ENCODE data around the gene NEO1.

Gene NEO1

GRCh38 chr15:73275862-73276261 lies 223.6 kb downstream of the NEO1 start:
- H3K4me3 ChIP-seq (ENCODE audit: low read depth, low read length) = no peak overlapping the region
- in situ Hi-C loops (cut with HindIII; ENCODE audit: low sequenced_read_pairs) = no loop called here
- DNase-seq (ENCODE audit: low read depth, low spot score) = no peak
- TF ChIP-seq CTCF (IDR thresholded peaks at IDR 0.05; ENCODE audit: low read depth, low read length) = no peak

- no peak for DNase-seq (ENCODE audit: low read depth, low spot score)
- no peak overlapping the region for H3K4me3 ChIP-seq (ENCODE audit: low read depth, low read length)
- no peak for TF ChIP-seq CTCF (IDR thresholded peaks at IDR 0.05; ENCODE audit: low read depth, low read length)
- in situ Hi-C loops (cut with HindIII; ENCODE audit: low sequenced_read_pairs) = no loop called here
Measured at GRCh38 chr15:73282567-73283365, 230.5 kb downstream of the NEO1 start.

GRCh38 chr15:73283366-73283962 lies 231.2 kb downstream of the NEO1 start:
- in situ Hi-C loops (cut with HindIII; ENCODE audit: low sequenced_read_pairs) = no loop called here
- DNase-seq (ENCODE audit: low read depth, low spot score) = no peak
- no peak for TF ChIP-seq CTCF (IDR thresholded peaks at IDR 0.05; ENCODE audit: low read depth, low read length)
- no peak overlapping the region for H3K4me3 ChIP-seq (ENCODE audit: low read depth, low read length)

- in situ Hi-C loops (cut with HindIII; ENCODE audit: low sequenced_read_pairs) = no loop called here
- peak; percentile 27 for DNase-seq (ENCODE audit: low read depth, low spot score)
- H3K4me3 ChIP-seq (ENCODE audit: low read depth, low read length) = no peak overlapping the region
- TF ChIP-seq CTCF (IDR thresholded peaks at IDR 0.05; ENCODE audit: low read depth, low read length) = no peak
Measured at GRCh38 chr15:73284090-73284716, 231.9 kb downstream of the NEO1 start.

GRCh38 chr15:73286311-73286710 lies 234.0 kb downstream of the NEO1 start:
- no peak for DNase-seq (ENCODE audit: low read depth, low spot score)
- in situ Hi-C loops (cut with HindIII; ENCODE audit: low sequenced_read_pairs) = no loop called here

GRCh38 chr15:73287019-73287418 lies 234.8 kb downstream of the NEO1 start:
- no peak for TF ChIP-seq CTCF (IDR thresholded peaks at IDR 0.05; ENCODE audit: low read depth, low read length)
- no peak for DNase-seq (ENCODE audit: low read depth, low spot score)
- in situ Hi-C loops (cut with HindIII; ENCODE audit: low sequenced_read_pairs) = no loop called here
- H3K4me3 ChIP-seq (ENCODE audit: low read depth, low read length) = no peak overlapping the region

More at GRCh38 chr15:73286311-73286710, 234.0 kb downstream of the NEO1 start:
- no peak overlapping the region for H3K4me3 ChIP-seq (ENCODE audit: low read depth, low read length)
- no peak for TF ChIP-seq CTCF (IDR thresholded peaks at IDR 0.05; ENCODE audit: low read depth, low read length)

All from astrocyte of the spinal cord (primary cell).